Epidermal melanocyte (primary cell): ENCODE measurements around the gene NTF4.
"Not testable (repeated sequence)": the region's sequence is repeated elsewhere in the genome, so short reads cannot be mapped to it uniquely, and the experiment has no call there.

Source experiments
- DNase-seq: peaks from one replicate; pipeline ENCODE4 v3.0.0; 2011; ENCODE audit warnings: low spot score; ENCODE audit not compliant: insufficient read length

NTF4 gene

GRCh38 chr19:49022116-49022515 lies 42.5 kb downstream of the NTF4 start:
- no peak for DNase-seq

GRCh38 chr19:49020931-49021895 lies 43.4 kb downstream of the NTF4 start:
- DNase-seq: no peak

GRCh38 chr19:49020342-49020741 lies 44.3 kb downstream of the NTF4 start:
- DNase-seq: no peak

GRCh38 chr19:49019242-49019932 lies 45.2 kb downstream of the NTF4 start:
- DNase-seq: no peak

- DNase-seq: not testable (repeated sequence)
Measured at GRCh38 chr19:49018388-49019241, 46.0 kb downstream of the NTF4 start.

- peak; percentile 82 for DNase-seq
Measured at GRCh38 chr19:49017666-49018351, 46.8 kb downstream of the NTF4 start.

- no peak for DNase-seq
Measured at GRCh38 chr19:49017041-49017665, 47.5 kb downstream of the NTF4 start, which contains the start of gene LHB. LHB (minus strand) TSS chr19:49017091; CDS start chr19:49017081, 10 bp downstream.

- DNase-seq: no peak
Measured at GRCh38 chr19:49016067-49016839, 48.4 kb downstream of the NTF4 start.

GRCh38 chr19:49014870-49015255 lies 49.8 kb downstream of the NTF4 start:
- DNase-seq: no peak

GRCh38 chr19:49014123-49014869 lies 50.3 kb downstream of the NTF4 start:
- DNase-seq: no peak

GRCh38 chr19:49011194-49011593 lies 53.4 kb downstream of the NTF4 start:
- DNase-seq: peak; percentile 40
